Mesenchymal stem cell (in vitro differentiated cells and primary cell): ENCODE results near the gene H2BK1.

Experiments used
- DNase-seq: peaks from one replicate; pipeline ENCODE4 v3.0.0-alpha.2; 2013
- H2AFZ ChIP-seq: one replicate; pipeline ENCODE4 v1.6.1; 2013; ENCODE audit warnings: low read depth, mild to moderate bottlenecking, control low read depth, inconsistent platforms, low read length, moderate library complexity
- H2AK5ac ChIP-seq: 2 replicates; pipeline ENCODE4 v1.6.1; 2013; ENCODE audit warnings: low read length, moderate library complexity, mild to moderate bottlenecking, inconsistent platforms; ENCODE audit not compliant: severe bottlenecking
- H2BK120ac ChIP-seq: one replicate; pipeline ENCODE4 v1.6.1; 2013; ENCODE audit warnings: low read depth, mild to moderate bottlenecking, inconsistent platforms, low read length, moderate library complexity
- H2BK12ac ChIP-seq, 2 experiments: one replicate each; pipeline ENCODE4 v1.6.1; 2013; ENCODE audit warnings: inconsistent platforms in 2 of 2, low read length in 2 of 2, mild to moderate bottlenecking in 2 of 2, moderate library complexity in 2 of 2, control low read depth in 1 of 2
- H2BK15ac ChIP-seq: one replicate; pipeline ENCODE4 v1.6.1; 2013; ENCODE audit warnings: mild to moderate bottlenecking, low read depth, inconsistent platforms; ENCODE audit not compliant: poor library complexity, severe bottlenecking
- H2BK5ac ChIP-seq: 2 replicates; pipeline ENCODE4 v1.6.1; 2013; ENCODE audit warnings: low read depth, mild to moderate bottlenecking, low read length, control low read depth, inconsistent platforms; ENCODE audit not compliant: poor library complexity, severe bottlenecking
- H3K14ac ChIP-seq, 2 experiments: one replicate each; pipeline ENCODE4 v1.6.1; 2013; ENCODE audit warnings: inconsistent platforms in 2 of 2, low read length in 2 of 2, control low read depth in 1 of 2, mild to moderate bottlenecking in 1 of 2, moderate library complexity in 1 of 2
- H3K18ac ChIP-seq, 2 experiments: one replicate each; pipeline ENCODE4 v1.6.1; 2013; ENCODE audit warnings: inconsistent platforms in 2 of 2, low read length in 2 of 2, control low read depth in 1 of 2, low read depth in 1 of 2, mild to moderate bottlenecking in 1 of 2
- H3K23ac ChIP-seq, 2 experiments: one replicate each; pipeline ENCODE4 v1.6.1; 2013; ENCODE audit warnings: inconsistent platforms in 2 of 2, low read length in 2 of 2, mild to moderate bottlenecking in 2 of 2, moderate library complexity in 2 of 2, control low read depth in 1 of 2
- H3K27ac ChIP-seq: 2 replicates; pipeline ENCODE4 v1.5.1; 2013; ENCODE audit warnings: mild to moderate bottlenecking, moderate library complexity, low read length, control low read depth, inconsistent platforms; ENCODE audit not compliant: poor library complexity, severe bottlenecking
- H3K27me3 ChIP-seq, 2 experiments: 2 replicates each; pipeline versions ENCODE4 v1.6.1 to v1.7.0; 2013; ENCODE audit warnings: low read length in 2 of 2, mild to moderate bottlenecking in 2 of 2, moderate library complexity in 2 of 2, control low read depth in 1 of 2, inconsistent platforms in 1 of 2; ENCODE audit not compliant: control insufficient read depth in 1 of 2, insufficient read depth in 1 of 2
- H3K36me3 ChIP-seq, 2 experiments: 2 replicates each; pipeline versions ENCODE4 v1.6.1 to v1.7.0; 2013; ENCODE audit warnings: low read length in 2 of 2, control low read depth in 1 of 2, inconsistent platforms in 1 of 2, low read depth in 1 of 2, mild to moderate bottlenecking in 1 of 2; ENCODE audit not compliant: insufficient read depth in 2 of 2, control insufficient read depth in 1 of 2
- H3K4ac ChIP-seq, 2 experiments: one replicate each; pipeline ENCODE4 v1.6.1; 2013; ENCODE audit warnings: inconsistent platforms in 2 of 2, low read length in 2 of 2, mild to moderate bottlenecking in 2 of 2, moderate library complexity in 2 of 2, control low read depth in 1 of 2, low read depth in 1 of 2
- H3K4me1 ChIP-seq: 2 replicates; pipeline ENCODE4 v1.6.1; 2013; ENCODE audit warnings: low read depth, low read length, control low read depth; ENCODE audit not compliant: control insufficient read depth, insufficient read depth
- H3K4me2 ChIP-seq: 2 replicates; pipeline ENCODE4 v1.6.1; 2013; ENCODE audit warnings: low read length, mild to moderate bottlenecking, inconsistent platforms; ENCODE audit not compliant: poor library complexity, severe bottlenecking
- H3K4me3 ChIP-seq, 2 experiments: 2 replicates each; pipeline versions ENCODE4 v1.5.1 to v1.7.0; 2013; ENCODE audit warnings: low read length in 2 of 2, mild to moderate bottlenecking in 2 of 2, control low read depth in 1 of 2, low read depth in 1 of 2; ENCODE audit not compliant: insufficient read depth in 1 of 2
- H3K79me1 ChIP-seq: replicated peaks from 2 replicates; pipeline ENCODE4 v1.6.1; 2013; ENCODE audit warnings: mild to moderate bottlenecking, control low read depth, low read length, inconsistent platforms; ENCODE audit not compliant: poor library complexity, severe bottlenecking
- H3K9ac ChIP-seq: 2 replicates; pipeline ENCODE4 v1.7.0; 2013; ENCODE audit warnings: mild to moderate bottlenecking, low read length, moderate library complexity
- H3K9me3 ChIP-seq: 2 replicates; pipeline ENCODE4 v1.7.0; 2013; ENCODE audit warnings: mild to moderate bottlenecking, low read length; ENCODE audit not compliant: control insufficient read depth
- H4K8ac ChIP-seq: one replicate; pipeline ENCODE4 v1.6.1; 2013; ENCODE audit warnings: inconsistent platforms, mild to moderate bottlenecking, low read length, moderate library complexity
- H4K91ac ChIP-seq: one replicate; pipeline ENCODE4 v1.6.1; 2013; ENCODE audit warnings: mild to moderate bottlenecking, low read length, inconsistent platforms
- WGBS: methylation state at CpG from one replicate; pipeline ENCODE4 v1.1.7; 2013; ENCODE audit warnings: mixed read lengths; 5-methylcytosine and 5-hydroxymethylcytosine counted together

The H2BK1 gene

DNA sequence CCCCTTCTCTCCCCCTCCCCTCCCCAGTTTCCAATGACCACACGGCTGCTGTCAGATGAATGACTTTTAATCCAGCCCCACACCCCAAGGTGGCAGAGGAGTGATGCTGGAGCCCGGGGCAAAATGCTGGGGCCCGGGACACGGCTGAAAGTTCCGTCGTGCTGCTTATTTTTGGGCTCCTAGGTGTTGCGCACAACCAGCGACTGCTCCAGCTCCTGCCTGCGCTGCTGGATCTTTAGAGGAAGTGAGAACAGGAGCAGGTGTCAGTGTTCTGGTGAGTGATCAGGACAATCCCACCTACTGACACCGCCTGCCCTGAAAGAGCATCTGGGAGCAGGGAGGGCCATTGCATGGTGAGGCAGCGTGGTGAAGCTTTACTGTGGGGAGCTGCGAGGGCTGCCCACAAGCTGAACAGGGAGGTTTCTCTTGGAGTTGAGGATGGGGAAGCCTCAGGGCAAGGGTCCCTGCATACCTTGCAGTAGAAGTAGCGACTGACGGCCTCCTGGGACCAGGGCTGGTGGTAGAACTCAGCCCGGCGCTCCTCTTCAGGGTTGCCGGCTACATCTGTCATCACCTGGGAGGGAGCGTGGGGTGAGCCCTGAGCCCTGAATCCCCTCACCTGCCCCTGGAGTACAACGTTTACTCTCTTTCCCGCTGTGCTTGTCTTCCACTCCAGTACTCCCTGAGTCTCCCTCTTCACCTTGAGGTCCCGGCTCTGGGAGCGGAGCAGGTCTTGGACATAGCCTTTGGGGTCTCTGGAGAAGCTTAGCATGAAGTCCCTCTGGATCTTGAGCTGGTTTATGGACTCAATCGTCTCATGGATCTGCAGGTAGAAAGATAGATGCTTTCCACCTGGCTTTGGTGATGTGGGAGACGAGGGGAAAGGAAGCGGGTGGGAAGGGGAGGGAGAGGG is 28.9 kb upstream of the H2BK1 start:
- Histone ChIP-seq H3K36me3 (peaks cover 79 to 87% of the 10 kb centered on the region in 2 experiments), H2BK120ac (no peak overlapping the region), H3K27ac (no peak overlapping the region), H2AK5ac (no peak overlapping the region), H3K79me1 (peaks cover 26% of the 10 kb centered on the region), H2AFZ (no peak overlapping the region), H3K4ac (no peak overlapping the region), H3K27me3 (no peaks in the 10 kb centered on the region), H3K9me3 (no peaks in the 10 kb centered on the region), H3K9ac (no peak overlapping the region), H3K14ac (no peak overlapping the region), H3K23ac (no peak overlapping the region), H2BK12ac (no peak overlapping the region), H3K18ac (no peak overlapping the region), H3K4me2 (no peak overlapping the region), H3K4me1 (peaks cover 16% of the 10 kb centered on the region), H4K8ac (no peak overlapping the region), H2BK15ac (no peak overlapping the region), H3K4me3 (no peak overlapping the region), H4K91ac (no peak overlapping the region), H2BK5ac (no peak overlapping the region)
- 94% methylated on average over 25 of the region's 25 CpGs for WGBS
- DNase-seq: no peak

DNA sequence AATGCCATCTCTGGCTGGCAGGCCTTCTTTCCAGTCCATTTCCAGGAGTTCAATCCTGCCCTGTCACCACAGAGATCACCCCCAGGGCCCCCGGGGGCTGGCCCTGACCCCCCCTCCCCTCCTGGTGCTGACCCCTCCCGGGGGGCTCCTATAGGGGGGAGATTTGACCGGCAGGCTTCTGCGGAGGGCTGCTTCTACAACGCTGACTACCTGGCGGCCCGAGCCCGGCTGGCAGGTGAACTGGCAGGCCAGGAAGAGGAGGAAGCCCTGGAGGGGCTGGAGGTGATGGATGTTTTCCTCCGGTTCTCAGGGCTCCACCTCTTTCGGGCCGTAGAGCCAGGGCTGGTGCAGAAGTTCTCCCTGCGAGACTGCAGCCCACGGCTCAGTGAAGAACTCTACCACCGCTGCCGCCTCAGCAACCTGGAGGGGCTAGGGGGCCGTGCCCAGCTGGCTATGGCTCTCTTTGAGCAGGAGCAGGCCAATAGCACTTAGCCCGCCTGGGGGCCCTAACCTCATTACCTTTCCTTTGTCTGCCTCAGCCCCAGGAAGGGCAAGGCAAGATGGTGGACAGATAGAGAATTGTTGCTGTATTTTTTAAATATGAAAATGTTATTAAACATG is 28.0 kb upstream of the H2BK1 start:
- no peak overlapping the region for H3K9ac ChIP-seq
- 92% methylated on average over 16 of the region's 17 CpGs for whole genome bisulfite sequencing
- no peak for DNase-seq
- H3K79me1 ChIP-seq: peaks cover 21% of the 10 kb centered on the region
- no peak overlapping the region for H2BK15ac ChIP-seq
- no peak overlapping the region for H2BK5ac ChIP-seq
- H4K8ac ChIP-seq: peak overlapping the region; percentile 15
- H2AFZ ChIP-seq: no peak overlapping the region
- H4K91ac ChIP-seq: no peak overlapping the region
- H3K4ac ChIP-seq: no peak overlapping the region
- no peak overlapping the region for H3K27ac ChIP-seq
- no peak overlapping the region for H3K14ac ChIP-seq
- H2BK120ac ChIP-seq: no peak overlapping the region
- no peaks in the 10 kb centered on the region for H3K9me3 ChIP-seq
- peaks cover 21% of the 10 kb centered on the region for H3K4me1 ChIP-seq
- no peak overlapping the region for H3K4me2 ChIP-seq
- no peak overlapping the region for H2AK5ac ChIP-seq
- H3K23ac ChIP-seq: no peak overlapping the region
- no peak overlapping the region for H3K4me3 ChIP-seq
- H2BK12ac ChIP-seq: no peak overlapping the region
- peaks cover 81 to 88% of the 10 kb centered on the region in 2 experiments for H3K36me3 ChIP-seq
- H3K27me3 ChIP-seq: no peaks in the 10 kb centered on the region
- no peak overlapping the region for H3K18ac ChIP-seq

DNA sequence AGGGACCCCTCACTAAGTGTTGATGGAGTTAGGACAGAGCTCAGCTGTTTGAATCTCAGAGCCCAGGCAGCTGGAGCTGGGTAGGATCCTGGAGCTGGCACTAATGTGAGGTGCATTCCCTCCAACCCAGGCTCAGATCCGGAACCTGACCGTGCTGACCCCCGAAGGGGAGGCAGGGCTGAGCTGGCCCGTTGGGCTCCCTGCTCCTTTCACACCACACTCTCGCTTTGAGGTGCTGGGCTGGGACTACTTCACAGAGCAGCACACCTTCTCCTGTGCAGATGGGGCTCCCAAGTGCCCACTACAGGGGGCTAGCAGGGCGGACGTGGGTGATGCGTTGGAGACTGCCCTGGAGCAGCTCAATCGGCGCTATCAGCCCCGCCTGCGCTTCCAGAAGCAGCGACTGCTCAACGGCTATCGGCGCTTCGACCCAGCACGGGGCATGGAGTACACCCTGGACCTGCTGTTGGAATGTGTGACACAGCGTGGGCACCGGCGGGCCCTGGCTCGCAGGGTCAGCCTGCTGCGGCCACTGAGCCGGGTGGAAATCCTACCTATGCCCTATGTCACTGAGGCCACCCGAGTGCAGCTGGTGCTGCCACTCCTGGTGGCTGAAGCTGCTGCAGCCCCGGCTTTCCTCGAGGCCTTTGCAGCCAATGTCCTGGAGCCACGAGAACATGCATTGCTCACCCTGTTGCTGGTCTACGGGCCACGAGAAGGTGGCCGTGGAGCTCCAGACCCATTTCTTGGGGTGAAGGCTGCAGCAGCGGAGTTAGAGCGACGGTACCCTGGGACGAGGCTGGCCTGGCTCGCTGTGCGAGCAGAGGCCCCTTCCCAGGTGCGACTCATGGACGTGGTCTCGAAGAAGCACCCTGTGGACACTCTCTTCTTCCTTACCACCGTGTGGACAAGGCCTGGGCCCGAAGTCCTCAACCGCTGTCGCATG is 27.2 kb upstream of the H2BK1 start:
- Histone ChIP-seq H2BK5ac (no peak overlapping the region), H3K4me2 (no peak overlapping the region), H3K9me3 (no peaks in the 10 kb centered on the region), H4K91ac (no peak overlapping the region), H2BK12ac (no peak overlapping the region), H3K36me3 (peaks cover 80 to 81% of the 10 kb centered on the region in 2 experiments), H4K8ac (peak overlapping the region; percentile 15), H3K4me1 (peaks cover 22% of the 10 kb centered on the region), H3K14ac (no peak overlapping the region), H3K27me3 (no peaks in the 10 kb centered on the region), H3K23ac (no peak overlapping the region), H3K27ac (no peak overlapping the region), H3K9ac (no peak overlapping the region), H2BK120ac (no peak overlapping the region), H2AK5ac (no peak overlapping the region), H2AFZ (no peak overlapping the region), H3K79me1 (peaks cover 16% of the 10 kb centered on the region), H3K4me3 (no peak overlapping the region), H3K18ac (no peak overlapping the region), H2BK15ac (no peak overlapping the region), H3K4ac (no peak overlapping the region)
- DNase-seq: no peak
- 96% methylated on average over 44 of the region's 44 CpGs for WGBS
